Ovary (tissue), 9 donors: ENCODE results near the gene TEKT3. TPM values are rescaled to one million over a fixed set of nuclear protein-coding genes. Genes with fewer than 3 reads are reported as not detected.

Experiments used
- DNase-seq, 5 donors: peaks; one replicate each; pipeline ENCODE4 v3.0.0-alpha.2; 2019 to 2020
- H3K27ac ChIP-seq, 2 donors: fragments of 200-600 bp; one replicate each; pipeline versions ENCODE4 v1.5.1 to v1.8.0; 2019 to 2022
- H3K27me3 ChIP-seq: fragments of 200-600 bp; one replicate; pipeline ENCODE4 v1.8.0; 2022
- H3K36me3 ChIP-seq: fragments of 200-600 bp; sonication (generic); one replicate; pipeline ENCODE4 v1.5.1; 2019
- H3K4me1 ChIP-seq: one replicate; pipeline ENCODE4 v1.8.1; 2013; ENCODE audit warnings: mild to moderate bottlenecking, moderate library complexity; ENCODE audit not compliant: insufficient read depth
- H3K4me3 ChIP-seq: fragments of 200-600 bp; sonication (generic); one replicate; pipeline ENCODE4 v1.5.1; 2017
- H3K9me3 ChIP-seq, 2 donors: fragments of 200-600 bp in 1 of 2; sonication (generic) in 1 of 2; one replicate each; pipeline versions ENCODE4 v1.5.1 to v1.8.1; 2013 to 2019; ENCODE audit warnings: mild to moderate bottlenecking in 1 of 2, moderate library complexity in 1 of 2
- EP300 ChIP-seq: sonication (generic); formaldehyde crosslinking; IDR thresholded peaks from one replicate; pipeline ENCODE4 v1.6.1; 2017; ENCODE audit warnings: antibody characterized with exemption
- POLR2A ChIP-seq: fragments of 450-650 bp; IDR thresholded peaks from one replicate; pipeline ENCODE4 v1.6.1; 2017; ENCODE audit warnings: antibody characterized with exemption, mild to moderate bottlenecking, moderate library complexity
- WGBS, 3 donors: extraction: QIAGEN DNeasy Blood & Tissue Kit in 1 of 3; methylation state at CpG; one replicate each; pipeline versions ENCODE4 v1.1.5 to v1.1.7; 2013 to 2017; 5-methylcytosine and 5-hydroxymethylcytosine counted together
- intact Hi-C, 4 donors: fragments of 100-400 bp; cut with DNase I; formaldehyde crosslinking; loops; one replicate each; pipeline versions ENCODE4 v1.11.0 to v1.15.1; 2022 to 2023
- polyA plus RNA-seq, 2 donors: library from polyadenylated mRNA; stranded (reverse); fragments of 200-250 nt in 1 of 2; fragments of 350-450 nt in 1 of 2; fragmentation: Illumina TruSeq in 1 of 2; extraction: RNeasy Lipid Tissue Mini Kit (QIAGEN cat#74804) in 1 of 2; gene quantifications; one replicate each; pipeline ENCODE4 v1.2.3, GENCODE V29; 2013 to 2014
- total RNA-seq, 7 donors: library from RNA; depleted of rRNA in 2 of 7; stranded (reverse); fragments of >200 nt in 2 of 7; fragmentation: NEBNext Ultra II Directional in 3 of 7; extraction: Animal tissue kit (Norgen Biotek cat#: 25700) in 3 of 7; gene quantifications; one replicate each; pipeline versions ENCODE4 v1.1.0 to v1.2.4, GENCODE V29; 2016 to 2023
- TF ChIP-seq, protein P1 (sequence below), 3 donors: fragments of 450-650 bp in 2 of 3; fragments of 200-600 bp in 1 of 3; IDR thresholded peaks; one replicate each; pipeline versions ENCODE4 v1.5.1 to v1.8.0; 2016 to 2022; ENCODE audit warnings: antibody characterized with exemption in 3 of 3, mild to moderate bottlenecking in 1 of 3
- donor health status: DM: no; HTN: no; CAD: no; lungs with moderate emphysema.
- donor health status: DM: no; HTN: no; CAD: no.
- donor health status: Bipolar disorder and iron deficiency.
- donor health status: DM: yes; HTN: yes; CAD: no.
- donor health status: DM: no; HTN: no; CAD: no.
- donor health status: DM: yes; HTN: yes; CAD: no.

TEKT3 gene
- total and polyA plus RNA-seq, 9 donors = 0.72 to 4.0 (median 1.6) TPM

DNA sequence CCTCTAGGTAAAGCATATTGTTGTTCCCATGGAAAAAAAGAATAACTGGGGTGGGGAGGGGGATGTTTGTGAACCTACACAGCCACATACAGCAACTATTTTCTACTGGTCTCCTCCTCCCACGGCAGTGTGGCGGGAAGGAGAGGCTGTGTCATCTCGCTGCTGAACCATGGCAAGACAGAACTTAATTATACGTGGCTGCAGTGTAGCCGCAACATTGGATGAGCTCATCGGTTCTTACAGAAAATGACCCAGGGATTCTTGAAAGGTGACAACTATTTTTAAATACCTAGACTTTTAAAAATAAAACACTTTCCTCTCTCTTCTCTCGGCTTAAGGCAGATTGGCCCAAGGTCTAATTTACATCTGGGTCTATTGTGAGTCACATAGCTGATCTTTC is 19.8 kb upstream of the TEKT3 start:
- DNase-seq = no peak
- no peaks in the 10 kb centered on the region for H3K27me3 ChIP-seq
- intact Hi-C loops = no loop called here
- TF ChIP-seq EP300 (no peak), POLR2A (no peak)
- TF ChIP-seq, protein P1, sequence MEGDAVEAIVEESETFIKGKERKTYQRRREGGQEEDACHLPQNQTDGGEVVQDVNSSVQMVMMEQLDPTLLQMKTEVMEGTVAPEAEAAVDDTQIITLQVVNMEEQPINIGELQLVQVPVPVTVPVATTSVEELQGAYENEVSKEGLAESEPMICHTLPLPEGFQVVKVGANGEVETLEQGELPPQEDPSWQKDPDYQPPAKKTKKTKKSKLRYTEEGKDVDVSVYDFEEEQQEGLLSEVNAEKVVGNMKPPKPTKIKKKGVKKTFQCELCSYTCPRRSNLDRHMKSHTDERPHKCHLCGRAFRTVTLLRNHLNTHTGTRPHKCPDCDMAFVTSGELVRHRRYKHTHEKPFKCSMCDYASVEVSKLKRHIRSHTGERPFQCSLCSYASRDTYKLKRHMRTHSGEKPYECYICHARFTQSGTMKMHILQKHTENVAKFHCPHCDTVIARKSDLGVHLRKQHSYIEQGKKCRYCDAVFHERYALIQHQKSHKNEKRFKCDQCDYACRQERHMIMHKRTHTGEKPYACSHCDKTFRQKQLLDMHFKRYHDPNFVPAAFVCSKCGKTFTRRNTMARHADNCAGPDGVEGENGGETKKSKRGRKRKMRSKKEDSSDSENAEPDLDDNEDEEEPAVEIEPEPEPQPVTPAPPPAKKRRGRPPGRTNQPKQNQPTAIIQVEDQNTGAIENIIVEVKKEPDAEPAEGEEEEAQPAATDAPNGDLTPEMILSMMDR (IDR thresholded peaks at IDR 0.05) = no peak
- WGBS, 3 donors = 43 to 63% (median 46%) methylated on average over 7 of the region's 7 CpGs
- no peaks in the 10 kb centered on the region for H3K4me1 ChIP-seq
- no peak overlapping the region for H3K4me3 ChIP-seq
- no peak overlapping the region for H3K27ac ChIP-seq
- H3K9me3 ChIP-seq = no peaks in the 10 kb centered on the region
- no peaks in the 10 kb centered on the region for H3K36me3 ChIP-seq

DNA sequence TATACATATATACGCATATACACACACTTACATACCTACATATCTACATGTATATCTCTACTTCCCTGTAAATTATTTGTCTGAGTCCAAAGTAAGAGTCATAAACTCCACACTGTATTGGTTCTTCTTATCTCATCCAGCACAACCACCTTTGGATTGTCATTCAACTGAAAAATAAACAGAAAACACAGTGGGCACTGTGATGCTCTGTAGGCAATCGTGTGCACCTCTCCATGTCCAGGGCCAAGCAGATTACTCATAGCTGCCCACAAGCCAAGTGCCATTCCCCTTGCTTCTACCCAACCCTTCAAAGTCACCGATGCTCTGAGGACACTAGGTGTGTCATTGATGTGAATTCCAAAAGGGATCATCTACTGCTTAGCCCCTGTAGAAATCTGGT is 12.9 kb upstream of the TEKT3 start:
- no peak for TF ChIP-seq EP300
- no peak for TF ChIP-seq POLR2A
- TF ChIP-seq, protein P1 (IDR thresholded peaks at IDR 0.05) = no peak
- intact Hi-C loops = no loop called here
- H3K4me1 ChIP-seq = peaks cover 6% of the 10 kb centered on the region
- no peak for DNase-seq
- H3K4me3 ChIP-seq = no peak overlapping the region
- H3K9me3 ChIP-seq = no peaks in the 10 kb centered on the region
- no peaks in the 10 kb centered on the region for H3K36me3 ChIP-seq
- H3K27me3 ChIP-seq = no peaks in the 10 kb centered on the region
- whole genome bisulfite sequencing, 3 donors = 87 to 98% (median 97%) methylated on average over 3 of the region's 3 CpGs
- no peak overlapping the region for H3K27ac ChIP-seq

DNA sequence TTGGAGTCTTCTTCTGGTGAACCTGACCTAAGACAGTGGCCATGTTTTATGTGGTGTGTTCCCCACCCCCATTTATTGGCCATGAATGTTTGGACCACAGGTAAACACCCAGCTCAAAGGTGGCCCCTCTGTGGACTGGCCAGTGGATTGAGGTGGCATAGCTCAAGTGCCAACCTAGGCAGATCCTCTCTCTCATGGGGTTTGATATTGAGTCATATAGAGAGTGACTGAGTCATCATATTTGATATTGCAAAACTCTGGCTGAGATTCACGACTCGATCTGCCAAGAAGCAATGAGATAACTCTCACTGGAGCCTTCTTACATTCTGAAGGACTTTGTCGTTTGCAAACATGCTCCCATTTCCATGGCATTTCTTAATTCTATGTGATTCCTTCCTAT is 10.5 kb upstream of the TEKT3 start:
- Histone ChIP-seq H3K27ac (no peak overlapping the region), H3K4me1 (peaks cover 6% of the 10 kb centered on the region), H3K4me3 (no peak overlapping the region), H3K36me3 (no peaks in the 10 kb centered on the region), H3K9me3 (no peaks in the 10 kb centered on the region), H3K27me3 (no peaks in the 10 kb centered on the region)
- DNase-seq = peak in 2 of 5 donors; percentile 24 to 61
- TF ChIP-seq EP300 (no peak), POLR2A (no peak)
- TF ChIP-seq, protein P1 (IDR thresholded peaks at IDR 0.05) = no peak
- WGBS, 3 donors = 18 to 26% (median 25%) methylated on average over 3 of the region's 3 CpGs
- intact Hi-C loops = no loop called here

DNA sequence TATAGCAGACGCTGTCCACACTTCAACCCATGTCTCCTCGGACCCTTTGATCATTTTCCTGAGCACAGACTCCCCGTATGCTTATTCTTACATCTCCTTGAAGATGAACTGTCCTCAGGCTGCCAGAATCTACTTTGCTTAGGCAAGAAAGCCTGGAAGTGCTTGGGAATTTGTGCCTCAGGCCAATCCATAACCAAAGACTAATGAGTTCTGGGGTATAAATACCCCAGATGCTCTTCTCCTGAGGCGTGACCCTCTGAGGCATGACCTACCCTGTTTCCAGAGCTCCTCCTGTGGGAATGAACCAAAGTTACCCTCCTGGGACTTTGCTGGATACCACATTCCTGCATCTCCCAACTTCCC is 10.1 kb upstream of the TEKT3 start:
- H3K27me3 ChIP-seq = no peaks in the 10 kb centered on the region
- no peaks in the 10 kb centered on the region for H3K9me3 ChIP-seq
- intact Hi-C loops = no loop called here
- DNase-seq = no peak
- TF ChIP-seq POLR2A = no peak
- TF ChIP-seq, protein P1 (IDR thresholded peaks at IDR 0.05) = no peak
- TF ChIP-seq EP300 = no peak
- H3K4me3 ChIP-seq = no peak overlapping the region
- no peaks in the 10 kb centered on the region for H3K36me3 ChIP-seq
- H3K4me1 ChIP-seq = peaks cover 6% of the 10 kb centered on the region
- H3K27ac ChIP-seq = no peak overlapping the region
- 28 to 35% (median 28%) methylated on average over 4 of the region's 4 CpGs for WGBS, 3 donors
